Peyer's patch (tissue), 4 donors: ENCODE results near the gene DCUN1D3. TPM values are rescaled to one million over a fixed set of nuclear protein-coding genes. Genes with fewer than 3 reads are reported as not detected.
A peak's percentile ranks its signal among the peaks of the same experiment; 100 is the strongest.

ENCODE experiments used
- DNase-seq, 3 donors: peaks; one replicate each; pipeline ENCODE4 v3.0.0-alpha.2; 2017 to 2019
- H3K27ac ChIP-seq, 4 donors: fragments of 200-600 bp; sonication (generic); one replicate each; pipeline ENCODE4 v1.5.1; 2016 to 2019
- H3K27me3 ChIP-seq, 2 donors: fragments of 200-600 bp; sonication (generic); one replicate each; pipeline ENCODE4 v1.5.1; 2019
- H3K36me3 ChIP-seq, 3 donors: fragments of 200-600 bp; sonication (generic); one replicate each; pipeline ENCODE4 v1.5.1; 2016 to 2019
- H3K4me1 ChIP-seq, 4 donors: fragments of 200-600 bp; sonication (generic); one replicate each; pipeline ENCODE4 v1.5.1; 2016 to 2019
- H3K4me3 ChIP-seq, 4 donors: fragments of 200-600 bp; sonication (generic); 1 replicate in 3 of 4; 2 replicates in 1 of 4; pipeline ENCODE4 v1.5.1; 2016 to 2019; ENCODE audit warnings: mild to moderate bottlenecking in 1 of 4
- H3K9me3 ChIP-seq, 4 donors: fragments of 200-600 bp; sonication (generic); one replicate each; pipeline ENCODE4 v1.5.1; 2016 to 2019; ENCODE audit warnings: mild to moderate bottlenecking in 1 of 4
- POLR2A ChIP-seq, 2 donors: fragments of 450-650 bp; IDR thresholded peaks; one replicate each; pipeline ENCODE4 v1.5.1; 2017; ENCODE audit warnings: antibody characterized with exemption in 2 of 2, mild to moderate bottlenecking in 2 of 2, moderate library complexity in 2 of 2
- total RNA-seq, 4 donors: library from RNA; depleted of rRNA; stranded (reverse); fragments of >200 nt; gene quantifications; one replicate each; pipeline ENCODE4 v1.1.0, GENCODE V29; 2016
- TF ChIP-seq, protein P1 (sequence below), 6 experiments: fragments of 450-650 bp in 4 of 6; fragments of 200-600 bp in 2 of 6; sonication (generic) in 1 of 6; IDR thresholded peaks; one replicate each; pipeline ENCODE4 v1.5.1; 2017 to 2019; ENCODE audit warnings: antibody characterized with exemption in 6 of 6, mild to moderate bottlenecking in 3 of 6, moderate library complexity in 1 of 6

The DCUN1D3 gene
- total RNA-seq, 4 donors from 2014 or later, result 6.5 to 12.2 (median 9.5) TPM

DNA sequence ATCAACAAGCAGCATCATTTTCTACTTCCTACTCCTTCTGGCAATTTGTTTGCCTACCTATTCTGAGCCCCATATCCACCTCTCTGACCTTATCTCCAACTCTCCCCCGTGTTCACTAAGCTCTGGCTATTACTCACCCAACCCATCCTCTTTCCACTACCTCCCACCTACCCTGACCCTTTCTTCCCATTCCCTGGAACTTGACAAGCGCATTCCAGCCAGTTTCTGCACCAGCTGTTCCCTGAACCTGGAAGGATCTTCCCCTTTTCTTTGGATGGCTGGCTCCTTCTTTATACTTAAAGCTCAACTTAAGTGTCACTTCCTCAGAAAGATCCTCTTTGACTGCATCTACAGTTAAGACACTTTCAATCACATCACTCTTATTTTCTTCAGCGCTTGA, 2.2 kb downstream of the DCUN1D3 start:
- H3K4me3 ChIP-seq, result no peak overlapping the region
- DNase-seq, result no peak
- no peak for TF ChIP-seq POLR2A (IDR thresholded peaks at IDR 0.05)
- TF ChIP-seq, protein P1, sequence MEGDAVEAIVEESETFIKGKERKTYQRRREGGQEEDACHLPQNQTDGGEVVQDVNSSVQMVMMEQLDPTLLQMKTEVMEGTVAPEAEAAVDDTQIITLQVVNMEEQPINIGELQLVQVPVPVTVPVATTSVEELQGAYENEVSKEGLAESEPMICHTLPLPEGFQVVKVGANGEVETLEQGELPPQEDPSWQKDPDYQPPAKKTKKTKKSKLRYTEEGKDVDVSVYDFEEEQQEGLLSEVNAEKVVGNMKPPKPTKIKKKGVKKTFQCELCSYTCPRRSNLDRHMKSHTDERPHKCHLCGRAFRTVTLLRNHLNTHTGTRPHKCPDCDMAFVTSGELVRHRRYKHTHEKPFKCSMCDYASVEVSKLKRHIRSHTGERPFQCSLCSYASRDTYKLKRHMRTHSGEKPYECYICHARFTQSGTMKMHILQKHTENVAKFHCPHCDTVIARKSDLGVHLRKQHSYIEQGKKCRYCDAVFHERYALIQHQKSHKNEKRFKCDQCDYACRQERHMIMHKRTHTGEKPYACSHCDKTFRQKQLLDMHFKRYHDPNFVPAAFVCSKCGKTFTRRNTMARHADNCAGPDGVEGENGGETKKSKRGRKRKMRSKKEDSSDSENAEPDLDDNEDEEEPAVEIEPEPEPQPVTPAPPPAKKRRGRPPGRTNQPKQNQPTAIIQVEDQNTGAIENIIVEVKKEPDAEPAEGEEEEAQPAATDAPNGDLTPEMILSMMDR (IDR thresholded peaks at IDR 0.05), result no peak
- H3K36me3 ChIP-seq, result peaks cover 0 to 21% (median 0%) of the 10 kb centered on the region in 3 donors
- H3K27me3 ChIP-seq, result no peaks in the 10 kb centered on the region
- no peak overlapping the region for H3K27ac ChIP-seq
- peaks cover 0 to 35% (median 7%) of the 10 kb centered on the region in 4 donors for H3K4me1 ChIP-seq
- no peaks in the 10 kb centered on the region for H3K9me3 ChIP-seq

DNA sequence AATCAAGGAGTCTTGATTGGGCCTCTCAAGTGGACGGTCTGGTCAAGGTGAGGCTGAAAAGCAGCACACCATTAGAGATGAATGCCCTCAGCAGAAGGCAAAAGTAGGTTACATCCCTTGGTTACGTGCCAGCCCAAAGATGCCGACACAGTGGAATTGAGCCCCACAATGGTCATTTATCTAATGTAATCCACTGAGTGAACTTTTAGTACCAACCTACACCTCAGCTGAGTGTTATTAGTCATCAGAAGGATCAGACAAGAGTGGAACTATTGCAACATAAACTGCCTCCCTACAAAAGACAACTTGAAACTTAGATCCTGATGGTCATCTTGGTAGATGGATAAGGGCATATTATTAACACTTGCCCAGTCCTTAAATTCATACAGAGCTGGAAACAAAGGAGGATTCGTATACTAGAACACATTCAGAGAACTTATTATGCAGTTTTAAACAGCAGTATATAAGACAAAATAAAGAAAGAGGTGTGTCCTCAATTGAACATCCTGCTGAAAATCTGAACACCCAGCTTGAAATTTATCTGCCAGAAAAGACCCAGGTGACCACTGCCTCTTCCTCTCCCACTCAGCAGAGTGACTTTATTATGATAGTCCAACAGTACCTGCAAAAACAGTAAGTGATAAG, 2.8 kb downstream of the DCUN1D3 start:
- Histone ChIP-seq H3K27ac (no peak overlapping the region), H3K36me3 (peaks cover 0 to 21% (median 0%) of the 10 kb centered on the region in 3 donors), H3K27me3 (no peaks in the 10 kb centered on the region), H3K4me3 (no peak overlapping the region), H3K4me1 (peaks cover 0 to 35% (median 7%) of the 10 kb centered on the region in 4 donors), H3K9me3 (no peaks in the 10 kb centered on the region)
- peak in 1 of 3 donors; percentile 60 for DNase-seq
- TF ChIP-seq, protein P1 (IDR thresholded peaks at IDR 0.05), result no peak
- TF ChIP-seq POLR2A (IDR thresholded peaks at IDR 0.05), result no peak

DNA sequence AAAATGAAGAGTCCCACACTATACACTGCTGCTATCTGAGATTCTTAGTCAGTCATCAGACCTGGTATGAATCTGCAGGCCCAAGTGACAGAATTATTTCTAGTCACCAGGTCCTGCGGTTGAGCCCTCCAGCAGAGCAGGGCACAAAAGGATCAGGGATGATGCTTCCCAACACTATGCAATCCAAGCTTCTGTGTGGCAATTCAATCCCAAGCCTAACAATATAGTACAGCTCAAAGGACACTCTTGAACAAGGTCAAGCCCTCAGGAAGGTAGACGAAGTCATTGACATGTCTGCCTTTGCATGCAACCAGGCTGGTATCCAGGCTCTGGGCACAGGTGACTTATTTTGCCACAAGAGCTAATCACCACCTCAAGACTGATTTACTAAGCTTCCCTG, 5.8 kb downstream of the DCUN1D3 start:
- no peak for DNase-seq
- H3K27me3 ChIP-seq, result no peaks in the 10 kb centered on the region
- no peaks in the 10 kb centered on the region for H3K9me3 ChIP-seq
- H3K4me3 ChIP-seq, result no peak overlapping the region
- no peak for TF ChIP-seq POLR2A (IDR thresholded peaks at IDR 0.05)
- H3K27ac ChIP-seq, result no peak overlapping the region
- peaks cover 0 to 35% (median under 1%) of the 10 kb centered on the region in 4 donors for H3K4me1 ChIP-seq
- peaks cover 0 to 21% (median 0%) of the 10 kb centered on the region in 3 donors for H3K36me3 ChIP-seq

DNA sequence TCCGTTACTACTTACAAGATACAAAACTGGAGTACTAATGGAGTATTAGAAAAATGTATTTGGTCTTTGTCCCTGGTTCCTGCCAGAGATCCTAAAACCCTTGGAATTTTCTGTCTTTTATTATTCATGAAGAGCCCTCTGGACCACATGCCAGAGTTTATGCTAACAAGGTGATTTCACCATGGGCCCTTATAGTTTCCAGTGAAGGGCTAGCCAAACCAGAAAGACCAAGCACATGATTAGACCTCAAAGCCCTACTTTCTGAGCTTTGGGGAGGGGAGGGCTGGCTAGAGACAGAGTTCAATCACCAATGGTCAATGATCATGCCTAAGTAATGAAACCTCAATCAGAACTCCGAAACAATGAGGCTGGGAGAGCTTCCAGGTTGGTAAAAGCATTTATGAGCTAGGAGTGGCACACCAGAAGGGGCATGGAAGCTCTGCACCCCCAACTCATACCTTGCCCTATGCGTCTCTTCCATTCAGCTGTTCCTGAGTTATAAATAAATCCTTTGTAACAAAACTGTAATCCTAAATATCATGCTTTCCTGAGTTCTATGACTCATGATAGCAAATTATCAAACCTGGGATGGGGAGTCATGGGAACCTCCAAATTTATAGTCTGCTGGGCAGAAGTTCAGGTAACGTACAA, 10.4 kb downstream of the DCUN1D3 start:
- Histone ChIP-seq H3K4me3 (no peak overlapping the region), H3K4me1 (peaks cover 0 to 11% (median 0%) of the 10 kb centered on the region in 4 donors), H3K36me3 (peaks cover 0 to 10% (median 0%) of the 10 kb centered on the region in 3 donors), H3K9me3 (no peaks in the 10 kb centered on the region), H3K27me3 (no peaks in the 10 kb centered on the region), H3K27ac (no peak overlapping the region)
- TF ChIP-seq POLR2A (IDR thresholded peaks at IDR 0.05), result no peak
- TF ChIP-seq, protein P1 (IDR thresholded peaks at IDR 0.05), result no peak
- no peak for DNase-seq

DNA sequence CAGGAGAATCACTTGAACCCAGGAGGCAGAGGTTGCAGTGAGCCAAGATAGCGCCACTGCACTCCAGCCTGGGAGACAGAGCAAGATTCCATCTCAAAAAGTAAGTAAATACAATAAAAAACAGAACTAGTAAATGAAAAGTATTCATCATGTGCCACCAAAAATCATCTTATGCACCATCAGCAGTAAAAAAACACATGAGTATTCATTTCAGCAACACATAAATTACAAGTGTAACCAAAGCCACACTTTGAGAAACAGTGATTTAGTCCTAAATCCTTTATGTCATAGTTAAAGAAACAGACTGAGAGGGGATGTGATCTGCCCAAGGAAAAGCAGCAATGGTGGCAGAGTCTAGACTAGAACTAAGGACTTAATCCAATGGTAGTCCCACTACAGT, 13.0 kb downstream of the DCUN1D3 start:
- H3K4me3 ChIP-seq, result no peak overlapping the region
- no peaks in the 10 kb centered on the region for H3K27me3 ChIP-seq
- no peaks in the 10 kb centered on the region for H3K36me3 ChIP-seq
- DNase-seq, result no peak
- H3K9me3 ChIP-seq, result no peaks in the 10 kb centered on the region
- no peak overlapping the region for H3K27ac ChIP-seq
- peaks cover 0 to 16% (median 0%) of the 10 kb centered on the region in 4 donors for H3K4me1 ChIP-seq
- no peak for TF ChIP-seq POLR2A (IDR thresholded peaks at IDR 0.05)
- TF ChIP-seq, protein P1 (IDR thresholded peaks at IDR 0.05), result no peak

DNA sequence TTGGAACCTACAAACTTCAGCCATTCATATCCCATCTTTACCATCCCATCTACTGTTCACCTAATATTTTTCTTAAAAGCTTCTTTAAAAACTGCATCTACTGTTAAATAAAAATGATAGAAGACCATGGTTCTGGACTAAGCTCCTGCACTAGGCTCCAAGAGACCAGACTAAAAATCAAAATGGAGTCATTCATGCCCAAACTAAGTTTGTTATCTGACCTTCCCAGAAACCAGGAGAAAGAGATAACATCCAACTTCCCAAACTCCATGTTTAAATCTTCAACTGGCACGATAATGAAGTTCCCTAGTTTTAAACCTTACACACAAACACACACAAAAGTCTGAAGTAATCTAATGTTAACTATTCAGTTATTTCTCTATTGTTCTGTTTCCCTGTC, 13.8 kb downstream of the DCUN1D3 start:
- Histone ChIP-seq H3K27ac (no peak overlapping the region), H3K4me3 (no peak overlapping the region)

More for the DNA sequence above, 13.8 kb downstream of the DCUN1D3 start:
- no peak for DNase-seq
- TF ChIP-seq, protein P1 (IDR thresholded peaks at IDR 0.05), result no peak
- no peak for TF ChIP-seq POLR2A (IDR thresholded peaks at IDR 0.05)
- Histone ChIP-seq H3K4me1 (peaks cover 0 to 16% (median 0%) of the 10 kb centered on the region in 4 donors), H3K36me3 (no peaks in the 10 kb centered on the region), H3K27me3 (no peaks in the 10 kb centered on the region), H3K9me3 (no peaks in the 10 kb centered on the region)
